SW480 (cell line): ENCODE data around the gene CENPE.

Experiments
- DNase-seq: peaks from one replicate; pipeline ENCODE4 v3.0.0-alpha.2; 2016; ENCODE audit warnings: low spot score

CENPE gene

DNA sequence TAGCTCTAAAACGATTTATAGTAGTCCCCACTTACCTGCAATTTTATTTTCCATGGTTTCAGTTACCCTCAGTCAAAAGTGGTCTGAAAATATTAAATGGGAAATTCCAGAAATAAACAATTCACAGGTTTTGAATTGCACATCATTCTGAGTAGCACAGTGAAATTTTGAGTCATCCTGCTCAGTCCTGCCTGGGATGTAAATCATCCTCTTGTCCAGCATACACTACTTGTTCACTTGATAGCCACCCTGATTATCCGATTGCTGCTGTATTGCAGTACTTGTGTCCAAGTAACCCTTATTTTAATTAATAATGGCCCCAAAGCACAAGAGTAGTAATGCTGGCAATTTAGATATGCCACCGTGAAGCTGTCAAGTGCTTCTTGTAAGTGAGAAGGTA is 75.0 kb downstream of the CENPE start:
- DNase-seq: no peak

DNA sequence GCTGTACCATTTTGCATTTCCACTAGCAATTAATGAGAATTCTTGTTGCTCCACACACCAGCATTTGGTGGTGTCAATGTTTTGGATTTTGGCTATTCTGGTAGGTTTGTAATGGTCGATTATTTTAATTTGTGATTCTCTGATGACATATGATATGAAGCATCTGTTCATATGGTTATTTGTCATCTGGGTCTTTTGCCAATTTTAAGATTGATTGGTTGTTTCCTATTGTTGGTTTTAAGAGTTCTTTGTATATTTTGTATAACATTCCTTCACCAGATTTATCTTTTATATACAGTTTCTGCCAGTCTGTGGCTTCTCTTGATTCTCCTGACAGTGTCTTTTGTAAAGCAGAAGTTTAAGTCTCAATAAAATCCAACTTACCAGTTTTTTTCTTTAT is 80.0 kb downstream of the CENPE start:
- DNase-seq: no peak

DNA sequence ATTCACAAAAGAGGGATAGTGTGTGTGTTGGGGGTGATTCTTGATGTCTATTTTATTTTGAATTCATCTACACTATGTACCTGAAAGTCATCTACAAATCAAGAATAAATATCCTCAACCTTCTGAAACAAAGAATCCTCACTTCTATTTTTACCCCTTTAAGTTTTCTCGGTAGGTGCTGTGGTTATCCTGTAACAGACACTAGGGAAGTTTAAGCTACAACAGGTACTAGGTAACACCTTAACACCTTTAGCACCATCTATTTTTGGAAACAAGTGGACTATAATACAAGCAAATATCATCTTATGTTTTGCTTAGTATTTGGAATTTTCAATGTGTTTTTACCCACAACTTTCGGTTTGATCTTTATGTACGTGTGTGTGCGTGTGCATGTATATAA is 86.5 kb downstream of the CENPE start:
- no peak for DNase-seq

DNA sequence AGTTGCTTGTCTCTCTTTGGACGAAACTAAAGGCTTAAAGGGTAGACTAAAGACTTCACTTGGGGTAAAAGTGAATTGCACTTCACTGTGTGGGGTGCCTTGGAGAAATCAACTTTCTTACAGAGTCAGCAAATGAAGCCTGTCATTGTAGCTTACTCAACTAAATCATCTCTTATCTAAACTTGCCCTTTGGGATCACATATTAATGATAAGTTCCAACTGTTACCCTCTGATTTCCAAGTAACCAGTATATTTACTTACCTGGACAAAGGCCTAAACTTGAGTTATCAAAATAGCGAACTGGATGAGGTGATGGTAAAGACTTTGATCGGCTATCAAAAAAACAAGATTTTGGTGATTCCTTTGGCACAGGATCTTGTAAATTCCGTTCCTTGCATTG is 89.6 kb downstream of the CENPE start:
- no peak for DNase-seq

DNA sequence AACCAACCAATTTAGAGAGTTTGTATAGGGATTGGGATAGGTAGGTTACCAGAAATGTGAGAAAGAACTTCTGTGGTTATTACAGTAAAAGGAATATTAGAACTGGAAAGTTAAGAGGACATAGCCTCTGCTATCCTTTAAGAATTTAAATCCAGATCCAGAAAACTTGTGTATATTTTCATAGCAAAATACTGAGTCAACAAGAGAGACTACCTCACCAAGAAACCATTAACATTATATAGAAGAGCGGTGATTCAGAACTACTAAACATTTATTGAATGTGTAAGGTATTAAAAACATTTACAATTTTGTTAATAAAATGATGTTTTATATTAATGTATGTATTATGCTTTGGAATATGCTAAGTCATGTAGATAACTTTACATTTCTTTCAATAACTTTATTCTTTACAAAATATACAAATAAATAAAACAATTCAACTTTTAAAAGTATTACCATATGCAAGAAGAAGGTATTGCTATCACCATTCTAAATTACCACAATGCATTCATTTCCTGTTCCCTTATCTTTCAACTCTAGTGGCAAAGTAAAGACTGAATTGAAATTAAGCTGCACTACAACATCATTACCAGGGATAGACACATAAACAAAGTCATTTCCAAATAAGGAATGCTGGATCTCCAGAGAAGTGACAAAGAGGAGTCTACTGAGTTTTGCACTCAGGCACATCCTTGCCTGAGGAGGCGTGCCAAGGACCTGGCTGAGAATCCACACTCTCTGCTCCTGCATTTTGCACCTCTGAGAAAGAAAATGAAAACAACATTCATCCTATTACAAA is 92.4 kb downstream of the CENPE start:
- no peak for DNase-seq

DNA sequence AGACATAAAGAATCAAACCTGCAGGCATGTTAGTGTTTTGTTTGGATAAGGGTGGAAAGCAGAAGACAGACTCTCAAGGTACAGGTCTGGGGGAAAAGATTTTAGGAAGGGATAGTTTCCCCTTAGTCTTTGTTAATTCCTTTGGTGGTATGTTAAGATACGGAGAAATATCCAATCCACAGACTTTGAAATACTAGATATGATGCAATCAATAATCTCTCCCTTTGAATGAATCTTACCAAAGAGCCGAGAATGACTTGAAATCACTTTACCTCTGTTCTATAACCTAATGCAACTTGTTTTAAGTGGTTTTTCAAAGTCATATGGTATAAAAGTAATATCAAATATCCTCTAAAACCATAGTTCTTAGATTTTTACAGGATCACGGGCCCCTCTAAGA is 93.3 kb downstream of the CENPE start:
- DNase-seq: no peak

DNA sequence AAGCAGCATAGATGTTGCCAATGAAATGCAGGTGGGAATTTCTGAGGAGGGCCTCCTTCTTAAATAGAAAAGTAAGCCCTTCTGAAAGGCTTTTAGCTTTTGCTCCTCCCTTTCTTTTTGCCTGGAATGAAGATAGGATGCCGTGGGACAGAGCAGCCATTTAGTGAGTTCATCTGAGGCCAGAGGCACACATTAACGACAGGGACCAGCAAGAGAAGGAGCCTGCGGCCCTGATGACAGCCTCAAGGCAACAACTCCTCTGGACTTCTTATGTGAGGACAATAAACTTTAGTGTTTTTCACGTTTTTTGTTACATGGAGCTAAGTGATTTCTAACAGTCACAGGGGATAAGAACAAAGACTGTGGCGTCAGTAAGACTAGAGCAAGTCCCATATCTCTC is 97.5 kb downstream of the CENPE start:
- DNase-seq: no peak

DNA sequence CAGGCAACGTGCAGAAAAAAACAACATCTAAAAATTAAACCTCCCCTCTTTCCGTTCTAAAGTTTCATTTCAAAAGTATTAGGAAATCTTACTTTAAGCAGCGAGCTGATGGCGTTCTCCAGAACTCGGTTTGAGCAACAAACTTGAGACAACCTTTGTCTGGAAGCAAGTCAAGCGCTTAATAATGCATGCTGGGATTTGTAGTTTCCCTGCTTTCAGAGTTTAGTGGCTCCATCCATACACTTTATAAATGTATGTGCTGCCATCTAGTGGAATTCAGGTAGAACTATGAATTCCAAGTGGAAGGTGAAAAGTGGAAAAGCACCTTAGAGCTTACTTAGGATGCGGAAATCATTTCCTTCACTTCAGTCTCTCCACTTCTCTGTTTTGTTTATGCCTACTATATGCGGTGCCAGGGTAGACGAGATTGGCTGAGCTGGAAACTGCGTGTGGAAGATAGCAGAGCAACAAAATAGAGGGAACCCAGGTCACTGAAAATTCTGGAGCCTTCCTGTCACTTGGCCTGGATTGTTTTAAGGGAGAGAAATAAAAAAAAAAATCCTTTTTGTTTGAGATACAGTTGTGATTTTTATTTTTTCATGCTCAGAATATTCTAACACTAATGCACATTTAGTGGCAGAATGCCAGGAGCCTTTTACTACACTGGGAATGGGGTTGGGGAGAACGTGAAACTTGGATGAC is 98.3 kb downstream of the CENPE start, which contains the start of gene BDH2:
TSS of gene BDH2 (minus strand) at position 144 of the 702 bp plus-strand sequence. CDS start 3,580 bp downstream, outside the sequence.
- peak; percentile 87 for DNase-seq

DNA sequence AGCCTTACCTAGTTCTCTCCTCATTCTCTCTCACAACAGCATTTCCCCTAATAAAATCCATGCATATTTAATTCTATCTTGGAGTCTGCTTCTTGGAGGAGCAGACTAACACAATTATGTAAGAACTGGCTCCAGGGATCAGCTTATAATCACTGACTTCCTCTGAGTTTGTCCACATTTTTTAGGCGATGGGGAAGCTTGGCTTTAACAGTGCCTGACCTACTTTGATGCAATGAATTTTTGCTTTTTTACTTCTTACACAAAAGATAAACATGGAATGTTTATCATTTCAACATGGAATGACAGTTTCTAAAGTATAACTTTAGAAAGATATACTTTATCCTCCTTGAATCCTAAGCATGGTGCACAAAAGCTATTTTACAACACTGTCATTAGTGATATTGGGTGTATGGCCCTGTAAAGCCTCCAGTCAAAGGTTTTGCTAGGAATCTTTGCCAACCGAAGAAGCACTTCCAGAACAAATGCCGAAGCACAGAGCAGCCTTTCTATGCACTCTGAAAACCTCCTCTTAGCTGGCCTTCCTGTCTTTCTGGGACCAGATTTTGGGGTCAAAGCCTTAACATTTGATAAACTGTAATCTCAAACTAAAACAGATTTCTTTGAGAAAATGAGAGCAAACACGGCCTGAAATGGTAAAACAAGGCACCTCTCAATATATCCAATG is 99.2 kb downstream of the CENPE start:
- DNase-seq: no peak

DNA sequence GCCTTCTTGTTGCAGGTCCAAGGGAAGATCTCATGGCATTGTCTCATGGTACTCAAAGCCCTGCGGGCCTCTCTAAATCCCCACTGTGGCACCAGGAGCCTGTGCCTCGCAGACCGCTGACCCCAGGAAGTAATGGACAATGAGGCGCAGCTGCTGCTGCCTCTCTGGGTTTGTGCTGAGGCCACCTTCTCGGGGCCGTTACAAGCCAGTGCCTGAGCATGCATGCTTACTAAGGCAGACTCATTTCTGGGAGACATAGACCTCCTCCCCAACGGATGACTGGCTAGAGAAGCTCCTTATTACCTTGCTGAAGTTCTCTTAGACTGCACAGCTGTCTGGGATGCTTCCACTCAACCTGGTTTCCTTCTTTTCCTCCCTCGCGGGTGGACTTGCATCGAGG is 99.8 kb downstream of the CENPE start:
- no peak for DNase-seq

DNA sequence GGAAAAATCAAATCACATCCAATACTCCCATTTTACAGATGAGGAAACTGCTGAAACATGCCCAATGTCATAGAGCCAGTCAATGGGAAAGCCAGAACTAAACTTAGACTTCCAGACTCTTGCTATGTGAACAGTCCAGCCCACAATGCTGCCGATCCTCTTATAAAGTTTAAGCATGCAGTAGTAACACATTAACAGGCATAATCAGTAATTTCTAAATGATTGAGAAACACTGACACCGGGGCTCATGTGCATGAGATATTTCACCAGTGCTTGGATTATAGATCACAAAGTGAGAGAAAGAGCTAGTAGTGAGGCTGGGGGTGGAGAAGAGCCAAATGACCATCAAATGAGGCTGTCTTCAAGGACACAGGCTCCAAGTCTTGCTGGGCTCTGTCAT is 101.0 kb downstream of the CENPE start:
- no peak for DNase-seq

DNA sequence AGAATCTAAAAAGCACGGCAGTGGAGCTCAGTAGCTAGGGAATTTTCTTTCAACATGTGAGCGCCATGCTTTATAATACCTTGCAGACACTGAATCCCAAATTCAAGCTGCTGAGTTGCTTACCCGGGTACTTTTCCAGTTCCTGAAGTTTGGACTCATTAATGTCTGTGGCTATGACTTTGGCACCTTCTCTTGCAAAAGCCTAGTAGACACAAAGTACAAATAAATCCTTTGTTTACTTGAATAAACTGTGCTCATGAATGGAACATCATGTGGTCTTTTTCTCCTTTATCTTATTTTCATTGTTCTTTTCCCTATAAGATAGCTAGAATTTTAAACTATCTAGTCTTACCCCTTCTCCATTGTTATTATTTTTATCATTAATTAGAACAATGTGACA is 103.1 kb downstream of the CENPE start:
- no peak for DNase-seq

DNA sequence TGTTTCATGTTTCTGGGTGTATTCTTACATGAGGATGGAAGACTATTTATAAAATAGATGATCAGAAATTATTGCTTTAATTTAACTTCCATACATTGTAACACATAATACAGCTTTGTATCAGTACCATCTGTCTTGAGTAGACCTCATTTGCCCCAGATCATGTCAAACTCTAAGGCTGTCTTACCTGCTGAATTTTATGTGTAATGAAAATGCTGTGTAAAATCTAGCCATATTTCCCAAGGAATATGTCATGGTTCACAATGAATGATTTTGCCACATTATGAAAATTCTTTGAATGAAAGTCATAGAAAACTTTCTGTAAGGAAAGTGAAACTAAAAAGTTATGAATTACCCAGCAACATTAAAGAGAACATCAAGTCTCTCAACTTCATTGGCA is 105.9 kb downstream of the CENPE start:
- no peak for DNase-seq

DNA sequence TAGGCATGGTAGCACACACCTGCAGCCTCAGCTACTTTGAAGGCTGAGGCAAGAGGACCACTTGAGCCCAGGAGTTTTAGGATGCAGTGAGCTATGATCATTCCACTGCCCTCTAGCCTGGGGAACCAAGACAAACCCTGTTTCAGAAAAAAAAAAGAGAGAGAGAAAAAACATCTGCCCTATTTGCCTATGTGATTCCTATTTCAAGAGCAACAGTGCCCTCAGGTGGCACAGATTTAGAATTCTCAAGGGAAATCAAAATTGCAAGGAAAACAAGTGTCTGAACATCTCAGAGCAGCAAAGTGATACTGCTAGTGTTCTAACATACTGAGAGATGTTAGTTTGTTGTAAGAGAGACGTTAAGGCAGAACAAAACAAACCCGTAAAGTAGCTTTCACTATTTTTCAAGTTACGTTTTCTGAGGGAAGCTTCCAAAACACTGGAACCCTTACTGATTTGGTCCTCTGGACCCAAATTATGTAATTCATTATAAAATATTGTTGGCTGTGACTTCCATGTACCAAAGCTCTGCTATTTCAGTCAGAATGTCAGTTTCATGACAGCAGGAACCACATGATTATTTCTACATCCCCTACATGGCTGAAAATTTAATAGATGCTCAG is 106.4 kb downstream of the CENPE start:
- DNase-seq: peak; percentile 66

DNA sequence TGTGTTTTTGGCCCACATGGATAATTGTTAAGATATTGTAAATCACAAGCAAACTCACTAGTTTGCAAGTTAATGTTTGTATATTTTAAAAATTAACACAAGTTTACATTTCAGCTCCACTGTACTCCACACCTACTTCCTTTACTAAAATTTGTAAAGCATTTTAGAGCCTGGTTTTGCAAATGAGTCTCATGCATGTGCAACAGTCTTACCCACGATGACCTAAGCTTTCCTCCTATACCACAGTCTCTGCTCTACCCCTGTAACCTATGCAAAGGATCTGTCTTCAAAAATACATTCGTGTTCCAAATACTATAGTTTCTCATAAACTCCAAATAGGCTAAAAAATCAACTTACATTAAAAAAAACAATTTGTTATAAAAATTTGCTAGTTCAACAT is 108.7 kb downstream of the CENPE start:
- no peak for DNase-seq

DNA sequence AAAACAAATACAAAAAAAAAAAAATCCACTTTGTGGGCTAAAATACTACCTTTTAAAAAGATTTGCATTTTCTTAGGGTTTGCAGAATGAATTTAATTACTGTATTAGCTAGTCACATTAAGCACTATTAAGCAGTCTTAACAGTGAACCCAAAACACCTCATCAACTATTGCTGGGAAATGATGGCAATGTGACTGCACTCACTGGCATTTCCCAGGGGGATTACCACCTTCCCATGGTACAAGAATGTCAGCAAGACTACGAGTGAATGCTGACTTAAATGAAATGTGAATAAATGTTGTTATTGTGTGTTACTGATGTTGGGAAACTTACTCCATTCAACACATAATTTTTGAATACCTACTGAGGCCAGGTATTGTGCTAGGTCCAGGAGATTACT is 111.6 kb downstream of the CENPE start:
- no peak for DNase-seq

DNA sequence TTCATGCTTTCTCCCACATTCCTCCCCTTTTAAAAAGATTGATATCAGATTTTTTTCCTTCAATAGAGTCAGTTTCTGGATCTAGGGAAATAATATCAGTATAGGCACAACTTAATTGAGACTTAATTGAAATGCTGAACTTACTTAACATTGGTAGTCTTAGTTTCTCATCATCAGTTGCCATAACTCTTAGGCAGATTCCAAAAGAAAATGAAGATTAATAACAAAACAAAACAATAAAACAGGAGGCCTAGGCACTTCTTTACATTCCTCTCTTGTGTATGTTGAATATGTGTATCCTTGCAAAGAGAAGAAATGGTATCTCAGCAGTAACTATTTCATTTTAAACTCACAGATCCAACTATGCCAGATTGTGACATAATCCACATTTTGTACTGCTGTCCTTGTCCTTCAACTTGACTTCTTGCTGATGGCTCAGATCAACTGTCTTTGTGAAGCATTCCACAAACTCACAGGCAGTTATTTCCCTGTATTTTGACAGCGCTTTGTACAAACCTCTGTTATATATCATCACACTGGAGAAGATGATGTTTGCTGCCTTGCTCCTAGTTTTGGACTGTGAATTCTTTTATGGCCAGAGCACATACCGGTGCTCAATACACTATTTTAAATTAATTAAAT is 112.5 kb downstream of the CENPE start:
- DNase-seq: no peak

DNA sequence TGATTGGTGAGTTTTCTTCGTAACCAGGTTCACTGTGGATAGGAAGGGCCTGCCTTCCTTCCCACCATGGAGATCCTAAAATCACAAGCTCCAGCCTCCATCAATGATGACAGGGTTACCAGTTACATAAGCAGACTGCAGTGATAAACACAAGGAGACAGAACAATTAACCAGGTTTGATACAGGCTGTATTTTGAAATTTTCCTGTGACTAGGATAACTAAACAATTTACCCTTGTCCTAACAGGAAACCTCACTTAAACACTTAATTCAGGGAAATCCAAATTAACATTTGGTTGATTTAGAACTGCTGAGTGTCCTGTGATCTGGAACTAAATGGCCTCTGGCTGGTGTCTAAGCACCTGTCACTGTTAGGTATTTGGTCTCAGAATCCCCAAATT is 118.5 kb downstream of the CENPE start:
- no peak for DNase-seq

DNA sequence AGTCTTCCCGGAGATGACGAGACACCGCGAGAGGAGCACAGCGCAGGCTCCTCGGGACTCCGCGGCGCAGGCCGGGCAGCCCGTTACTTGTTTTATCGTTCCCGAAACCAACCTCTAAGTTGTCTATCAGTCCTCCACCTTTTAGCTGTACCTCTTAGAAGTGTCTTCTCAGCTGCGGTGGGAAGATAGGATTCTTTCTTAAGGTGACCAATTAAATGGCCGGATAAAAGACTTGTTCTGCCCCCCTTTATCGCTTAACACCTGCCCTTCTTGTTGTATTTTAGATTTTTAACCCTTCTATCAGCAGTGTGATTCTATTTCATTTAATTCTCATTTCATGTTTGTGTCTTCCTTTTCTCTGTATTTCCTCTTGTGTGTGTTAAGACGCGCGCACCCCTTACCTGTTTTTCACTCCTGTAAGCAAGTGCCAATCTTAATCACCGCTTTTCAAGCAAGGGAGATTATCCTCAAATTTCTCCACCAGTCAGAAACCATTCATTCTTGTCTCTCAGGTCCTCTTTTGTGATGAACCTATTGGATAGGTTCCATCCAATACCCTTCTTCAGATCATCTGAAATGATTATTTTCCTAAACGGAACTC is 121.3 kb downstream of the CENPE start, which contains the start of gene SLC9B2:
TSS of gene SLC9B2 (minus strand) at position 15 of the 601 bp plus-strand sequence. CDS start 9,211 bp downstream, outside the sequence.
- peak; percentile 5 for DNase-seq

DNA sequence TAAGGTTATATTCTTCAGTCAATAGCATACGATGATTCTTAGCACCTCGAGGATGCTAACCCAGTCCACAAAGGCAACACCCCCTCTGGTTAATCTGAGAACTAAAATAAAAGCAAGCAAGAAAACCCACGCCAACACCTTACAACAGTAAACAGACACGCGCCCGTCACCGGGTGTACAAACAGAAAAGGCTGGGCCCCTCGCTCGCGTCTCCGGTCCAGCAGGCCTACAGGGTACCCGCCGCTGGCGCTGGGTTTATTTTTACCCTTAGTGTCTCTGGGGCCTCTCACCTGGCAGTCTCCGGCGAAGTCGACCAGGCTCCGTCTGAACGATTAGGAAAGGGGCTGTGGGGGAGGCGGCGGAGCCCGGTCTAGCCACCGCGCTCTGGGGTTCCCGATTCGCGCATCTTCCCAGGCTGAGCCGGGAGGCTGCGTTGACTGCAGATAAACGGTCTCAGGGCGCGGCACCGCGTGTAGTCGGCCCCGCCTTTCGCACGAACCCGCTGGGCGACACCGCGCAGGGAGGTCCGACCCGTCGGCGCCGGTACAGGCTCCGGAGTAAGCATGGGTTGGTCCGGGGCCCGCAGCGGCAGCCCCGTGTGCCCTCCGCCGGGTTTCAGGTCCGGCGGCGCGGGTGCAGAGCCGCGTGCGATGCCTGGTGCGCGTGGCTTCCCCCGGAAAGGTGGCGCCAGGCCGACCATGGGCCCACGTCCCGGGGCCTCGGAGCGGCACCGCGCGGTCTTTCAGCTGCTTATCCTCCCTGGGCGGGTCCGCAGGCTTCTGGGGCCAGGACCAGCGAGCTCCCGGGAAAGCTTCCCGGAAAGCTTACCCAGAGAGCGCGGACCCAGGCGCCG is 122.0 kb downstream of the CENPE start:
- DNase-seq: peak; percentile 53
